ENCODE data around the gene CD36. TPM values are rescaled to one million over a fixed set of nuclear protein-coding genes. Genes with fewer than 3 reads are reported as not detected.

CD36 gene
- total RNA-seq (100 to 1,000 TPM; 460 to 639 (median 554) TPM), polyA plus RNA-seq (570 TPM)
- long read RNA-seq, donor 1, transcript CD36-201 (14 exons, 2,094 nt) = major isoform, 127 of 672 reads
- long read RNA-seq, donor 1, transcript CD36-214 (15 exons, 2,298 nt) = minor isoform, 81 of 672 reads
- long read RNA-seq, donor 1, transcript CD36-202 (14 exons, 1,942 nt) = minor isoform, 28 of 672 reads
- long read RNA-seq, donor 1, partial matches to known transcripts = 41 of 672 reads
- long read RNA-seq, donor 1, other reads (novel, unspliced or antisense) = 390 of 672 reads
- long read RNA-seq, donor 2, transcript CD36-201 (14 exons, 2,094 nt) = major isoform, 109 of 237 reads
- long read RNA-seq, donor 2, partial matches to known transcripts = 13 of 237 reads
- long read RNA-seq, donor 2, other reads (novel, unspliced or antisense) = 109 of 237 reads
- long read RNA-seq, donor 3, transcript CD36-202 (14 exons, 1,942 nt) = minor isoform, 140 of 2,031 reads
- long read RNA-seq, donor 3, transcript CD36-201 (14 exons, 2,094 nt) = major isoform, 1,015 of 2,031 reads
- long read RNA-seq, donor 3, transcript CD36-214 (15 exons, 2,298 nt) = minor isoform, 95 of 2,031 reads
- long read RNA-seq, donor 3, transcript CD36-204 (12 exons, 1,686 nt) = minor isoform, 11 of 2,031 reads
- long read RNA-seq, donor 3, partial matches to known transcripts = 174 of 2,031 reads
- long read RNA-seq, donor 3, other reads (novel, unspliced or antisense) = 595 of 2,031 reads
- long read RNA-seq, donor 4, transcript CD36-202 (14 exons, 1,942 nt) = minor isoform, 18 of 419 reads
- long read RNA-seq, donor 4, transcript CD36-201 (14 exons, 2,094 nt) = major isoform, 205 of 419 reads
- long read RNA-seq, donor 4, transcript CD36-214 (15 exons, 2,298 nt) = minor isoform, 14 of 419 reads
- long read RNA-seq, donor 4, partial matches to known transcripts = 34 of 419 reads
- long read RNA-seq, donor 4, other reads (novel, unspliced or antisense) = 144 of 419 reads

- DNase-seq = no peak
- peak within 1 kb of the TSS; percentile 58 for H3K27ac ChIP-seq (ENCODE audit: low read length)
Measured at GRCh38 chr7:80637911-80638765, at the start of gene CD36. TSS of gene CD36 (plus strand) at chr7:80638642. CDS start at chr7:80646741, 8,099 bp downstream.

GRCh38 chr7:80589631-80590030 is 48.8 kb upstream of the CD36 start:
- ATAC-seq = no peak
- Histone ChIP-seq H3K4me3 (ENCODE audit: low read length) (no peak overlapping the region), H3K27ac (ENCODE audit: low read length) (no peak overlapping the region), H3K4me1 (ENCODE audit: control insufficient read depth, insufficient read depth, low read length) (peaks cover 1% of the 10 kb centered on the region), H3K9me3 (ENCODE audit: control insufficient read depth, low read length) (no peaks in the 10 kb centered on the region), H3K27me3 (ENCODE audit: control insufficient read depth, insufficient read depth) (no peaks in the 10 kb centered on the region)
- intact Hi-C loops (cut with DNase I) = no loop called here
- WGBS = 31% methylated on average over 1 of the region's 1 CpG
- no peak for DNase-seq

More at GRCh38 chr7:80637911-80638765, at the start of gene CD36:
- H3K4me3 ChIP-seq (ENCODE audit: low read length) = peak within 1 kb of the TSS; percentile 90
- peaks cover 2% of the 10 kb centered on the region for H3K4me1 ChIP-seq (ENCODE audit: control insufficient read depth, insufficient read depth, low read length)
- WGBS = 61% methylated on average over 4 of the region's 4 CpGs
- intact Hi-C loops (cut with DNase I) = loop anchor here in 1 of 4 donors (10.0 kb wide), 1 partner anchor 153 kb away; no protein-coding TSS in a partner anchor
- ATAC-seq = peak; percentile 54 to 70
- H3K9me3 ChIP-seq (ENCODE audit: control insufficient read depth, low read length) = no peaks in the 10 kb centered on the region
- no peaks in the 10 kb centered on the region for H3K27me3 ChIP-seq (ENCODE audit: control insufficient read depth, insufficient read depth)

GRCh38 chr7:80591654-80592053 is 46.8 kb upstream of the CD36 start:
- 54% methylated on average over 1 of the region's 1 CpG for WGBS
- ATAC-seq (no peak), DNase-seq (no peak)
- H3K27ac ChIP-seq (ENCODE audit: low read length) = no peak overlapping the region
- H3K4me1 ChIP-seq (ENCODE audit: control insufficient read depth, insufficient read depth, low read length) = peaks cover 1% of the 10 kb centered on the region
- no peak overlapping the region for H3K4me3 ChIP-seq (ENCODE audit: low read length)
- H3K9me3 ChIP-seq (ENCODE audit: control insufficient read depth, low read length) = no peaks in the 10 kb centered on the region
- H3K27me3 ChIP-seq (ENCODE audit: control insufficient read depth, insufficient read depth) = no peaks in the 10 kb centered on the region
- intact Hi-C loops (cut with DNase I) = no loop called here

GRCh38 chr7:80593869-80594586 is 44.4 kb upstream of the CD36 start:
- WGBS = 64% methylated on average over 7 of the region's 7 CpGs
- DNase-seq (peak in 1 of 3 donors; percentile 36), ATAC-seq (peak; percentile 54 to 78)
- no peaks in the 10 kb centered on the region for H3K27me3 ChIP-seq (ENCODE audit: control insufficient read depth, insufficient read depth)
- no peaks in the 10 kb centered on the region for H3K9me3 ChIP-seq (ENCODE audit: control insufficient read depth, low read length)
- no peak overlapping the region for H3K4me3 ChIP-seq (ENCODE audit: low read length)
- peak overlapping the region; percentile 82 for H3K27ac ChIP-seq (ENCODE audit: low read length)
- peaks cover 1% of the 10 kb centered on the region for H3K4me1 ChIP-seq (ENCODE audit: control insufficient read depth, insufficient read depth, low read length)
- intact Hi-C loops (cut with DNase I) = no loop called here

- H3K27ac ChIP-seq (ENCODE audit: low read length) = no peak overlapping the region
- no peaks in the 10 kb centered on the region for H3K9me3 ChIP-seq (ENCODE audit: control insufficient read depth, low read length)
- ATAC-seq = peak; percentile 25 to 39
- H3K27me3 ChIP-seq (ENCODE audit: control insufficient read depth, insufficient read depth) = no peaks in the 10 kb centered on the region
- WGBS = 39% methylated on average over 4 of the region's 4 CpGs
- DNase-seq = no peak
- no peak overlapping the region for H3K4me3 ChIP-seq (ENCODE audit: low read length)
- intact Hi-C loops (cut with DNase I) = no loop called here
- peaks cover 4% of the 10 kb centered on the region for H3K4me1 ChIP-seq (ENCODE audit: control insufficient read depth, insufficient read depth, low read length)
Measured at GRCh38 chr7:80596933-80597517, 41.4 kb upstream of the CD36 start.

- DNase-seq (no peak), ATAC-seq (no peak)
- Histone ChIP-seq H3K4me1 (ENCODE audit: control insufficient read depth, insufficient read depth, low read length) (peaks cover 4% of the 10 kb centered on the region), H3K27me3 (ENCODE audit: control insufficient read depth, insufficient read depth) (no peaks in the 10 kb centered on the region), H3K9me3 (ENCODE audit: control insufficient read depth, low read length) (no peaks in the 10 kb centered on the region), H3K4me3 (ENCODE audit: low read length) (no peak overlapping the region), H3K27ac (ENCODE audit: low read length) (no peak overlapping the region)
- intact Hi-C loops (cut with DNase I) = no loop called here
Measured at GRCh38 chr7:80597875-80598274, 40.6 kb upstream of the CD36 start.

GRCh38 chr7:80600046-80600445 is 38.4 kb upstream of the CD36 start:
- H3K4me3 ChIP-seq (ENCODE audit: low read length) = no peak overlapping the region
- no peaks in the 10 kb centered on the region for H3K27me3 ChIP-seq (ENCODE audit: control insufficient read depth, insufficient read depth)
- H3K27ac ChIP-seq (ENCODE audit: low read length) = no peak overlapping the region
- no peaks in the 10 kb centered on the region for H3K9me3 ChIP-seq (ENCODE audit: control insufficient read depth, low read length)
- WGBS = 67% methylated on average over 2 of the region's 2 CpGs
- no peak for ATAC-seq
- intact Hi-C loops (cut with DNase I) = no loop called here
- H3K4me1 ChIP-seq (ENCODE audit: control insufficient read depth, insufficient read depth, low read length) = peaks cover 2% of the 10 kb centered on the region
- no peak for DNase-seq

GRCh38 chr7:80601999-80602398 is 36.4 kb upstream of the CD36 start:
- DNase-seq (no peak), ATAC-seq (peak in 1 of 2 donors; percentile 40)
- peak overlapping the region; percentile 96 for H3K27ac ChIP-seq (ENCODE audit: low read length)
- WGBS = 62% methylated on average over 4 of the region's 4 CpGs
- intact Hi-C loops (cut with DNase I) = no loop called here
- H3K9me3 ChIP-seq (ENCODE audit: control insufficient read depth, low read length) = no peaks in the 10 kb centered on the region
- H3K27me3 ChIP-seq (ENCODE audit: control insufficient read depth, insufficient read depth) = no peaks in the 10 kb centered on the region
- H3K4me3 ChIP-seq (ENCODE audit: low read length) = peak overlapping the region; percentile 86
- peaks cover 6% of the 10 kb centered on the region for H3K4me1 ChIP-seq (ENCODE audit: control insufficient read depth, insufficient read depth, low read length)

GRCh38 chr7:80603940-80604339 is 34.5 kb upstream of the CD36 start:
- H3K27ac ChIP-seq (ENCODE audit: low read length) = peak overlapping the region; percentile 75
- DNase-seq = no peak
- 86% methylated on average over 2 of the region's 2 CpGs for WGBS
- peaks cover 6% of the 10 kb centered on the region for H3K4me1 ChIP-seq (ENCODE audit: control insufficient read depth, insufficient read depth, low read length)
- intact Hi-C loops (cut with DNase I) = no loop called here
- H3K4me3 ChIP-seq (ENCODE audit: low read length) = peak overlapping the region; percentile 86
- no peaks in the 10 kb centered on the region for H3K9me3 ChIP-seq (ENCODE audit: control insufficient read depth, low read length)
- H3K27me3 ChIP-seq (ENCODE audit: control insufficient read depth, insufficient read depth) = no peaks in the 10 kb centered on the region
- ATAC-seq = peak; percentile 72 to 73
